Nephron progenitor cell (in vitro differentiated cells): ENCODE data around the gene EPHB1.

Experiments
- DNase-seq: peaks from one replicate; pipeline ENCODE4 v3.0.0; 2021
- H3K27ac Mint-ChIP-seq: 2 replicates; pipeline ENCODE4 v1.8.0; 2021; ENCODE audit warnings: mild to moderate bottlenecking, moderate library complexity, mixed read lengths
- H3K27me3 Mint-ChIP-seq: 2 replicates; pipeline ENCODE4 v1.8.0; 2021; ENCODE audit warnings: mild to moderate bottlenecking, low read depth, mixed read lengths; ENCODE audit not compliant: poor library complexity
- H3K36me3 Mint-ChIP-seq: 2 replicates; pipeline ENCODE4 v1.8.0; 2021; ENCODE audit warnings: low read depth, mixed read lengths
- H3K4me1 Mint-ChIP-seq: 2 replicates; pipeline ENCODE4 v1.8.0; 2021; ENCODE audit warnings: mixed read lengths
- H3K4me3 Mint-ChIP-seq: 2 replicates; pipeline ENCODE4 v1.8.0; 2021; ENCODE audit warnings: mild to moderate bottlenecking, moderate library complexity, mixed read lengths
- H3K9me3 Mint-ChIP-seq: 2 replicates; pipeline ENCODE4 v1.8.0; 2021; ENCODE audit warnings: mild to moderate bottlenecking, moderate library complexity, mixed read lengths
- CTCF ChIP-seq: fragments of 200-600 bp; sonication (generic); IDR thresholded peaks from 2 replicates; pipeline ENCODE4 v1.5.0; 2021; ENCODE audit warnings: antibody characterized with exemption

Gene EPHB1

GRCh38 chr3:134937256-134938028 lies 142.4 kb downstream of the EPHB1 start:
- DNase-seq, result peak; percentile 64
- H3K4me1 Mint-ChIP-seq, result peaks cover 39% of the 10 kb centered on the region
- no peak overlapping the region for H3K27ac Mint-ChIP-seq
- H3K27me3 Mint-ChIP-seq, result peaks cover 16% of the 10 kb centered on the region
- H3K9me3 Mint-ChIP-seq, result no peaks in the 10 kb centered on the region
- H3K36me3 Mint-ChIP-seq, result no peaks in the 10 kb centered on the region
- no peak overlapping the region for H3K4me3 Mint-ChIP-seq
- no peak for TF ChIP-seq CTCF

- Mint-ChIP-seq H3K9me3 (no peaks in the 10 kb centered on the region), H3K27ac (no peak overlapping the region), H3K36me3 (no peaks in the 10 kb centered on the region), H3K4me1 (peaks cover 39% of the 10 kb centered on the region), H3K27me3 (peaks cover 16% of the 10 kb centered on the region), H3K4me3 (no peak overlapping the region)
- TF ChIP-seq CTCF, result no peak
- no peak for DNase-seq
Observed at GRCh38 chr3:134938029-134938525, 143.0 kb downstream of the EPHB1 start.

- no peak for DNase-seq
- TF ChIP-seq CTCF, result no peak
- no peak overlapping the region for H3K4me3 Mint-ChIP-seq
- no peaks in the 10 kb centered on the region for H3K36me3 Mint-ChIP-seq
- peaks cover 12% of the 10 kb centered on the region for H3K27me3 Mint-ChIP-seq
- H3K27ac Mint-ChIP-seq, result no peak overlapping the region
- H3K4me1 Mint-ChIP-seq, result peaks cover 39% of the 10 kb centered on the region
- no peaks in the 10 kb centered on the region for H3K9me3 Mint-ChIP-seq
Observed at GRCh38 chr3:134939978-134940377, 144.9 kb downstream of the EPHB1 start.

GRCh38 chr3:134941820-134942219 lies 146.8 kb downstream of the EPHB1 start:
- Mint-ChIP-seq H3K27ac (no peak overlapping the region), H3K9me3 (no peaks in the 10 kb centered on the region), H3K36me3 (no peaks in the 10 kb centered on the region), H3K4me1 (peaks cover 35% of the 10 kb centered on the region), H3K4me3 (no peak overlapping the region), H3K27me3 (peaks cover 10% of the 10 kb centered on the region)
- TF ChIP-seq CTCF, result no peak
- DNase-seq, result no peak

GRCh38 chr3:134944429-134944828 lies 149.4 kb downstream of the EPHB1 start:
- Mint-ChIP-seq H3K27ac (no peak overlapping the region), H3K36me3 (no peaks in the 10 kb centered on the region), H3K4me3 (no peak overlapping the region), H3K27me3 (peaks cover 8% of the 10 kb centered on the region), H3K4me1 (peaks cover 14% of the 10 kb centered on the region), H3K9me3 (no peaks in the 10 kb centered on the region)
- TF ChIP-seq CTCF, result no peak
- no peak for DNase-seq

GRCh38 chr3:134949150-134949549 lies 154.1 kb downstream of the EPHB1 start:
- no peaks in the 10 kb centered on the region for H3K36me3 Mint-ChIP-seq
- peaks cover 3% of the 10 kb centered on the region for H3K27me3 Mint-ChIP-seq
- H3K9me3 Mint-ChIP-seq, result no peaks in the 10 kb centered on the region
- H3K27ac Mint-ChIP-seq, result no peak overlapping the region
- no peak for TF ChIP-seq CTCF
- no peak overlapping the region for H3K4me3 Mint-ChIP-seq
- no peaks in the 10 kb centered on the region for H3K4me1 Mint-ChIP-seq
- DNase-seq, result no peak
